LoVo (cell line): ENCODE results near the gene PRPF38B.
"Not testable (repeated sequence)": the region's sequence is repeated elsewhere in the genome, so short reads cannot be mapped to it uniquely, and the experiment has no call there.

Source experiments
- DNase-seq: peaks from one replicate; pipeline ENCODE4 v3.0.0-alpha.2; 2016; ENCODE audit warnings: low spot score

Gene PRPF38B

GRCh38 chr1:108691942-108692723 is at the start of gene PRPF38B:
Gene PRPF38B (plus strand): TSS chr1:108692310. CDS start chr1:108692592, 282 bp downstream.
- DNase-seq = peak; percentile 93

- peak; percentile 58 for DNase-seq
These were observed 48.4 kb upstream of the PRPF38B start for GRCh38 chr1:108643492-108644335.

GRCh38 chr1:108644984-108645383 is 47.1 kb upstream of the PRPF38B start:
- DNase-seq = no peak

- no peak for DNase-seq
These were observed 46.4 kb upstream of the PRPF38B start for GRCh38 chr1:108645564-108646184.

GRCh38 chr1:108646265-108646647 is 45.9 kb upstream of the PRPF38B start:
- no peak for DNase-seq

- DNase-seq = peak; percentile 76
These were observed 45.4 kb upstream of the PRPF38B start for GRCh38 chr1:108646648-108647269.

GRCh38 chr1:108653431-108654105 is 38.5 kb upstream of the PRPF38B start:
- no peak for DNase-seq

GRCh38 chr1:108657356-108658080 is 34.6 kb upstream of the PRPF38B start:
- DNase-seq = no peak

- peak; percentile 74 for DNase-seq
These were observed 31.0 kb upstream of the PRPF38B start, which contains the start of gene HENMT1 for GRCh38 chr1:108661030-108661609. Gene HENMT1 (minus strand): TSS chr1:108661093. CDS start chr1:108659884, 1,209 bp downstream.

GRCh38 chr1:108663074-108663473 is 29.0 kb upstream of the PRPF38B start:
- no peak for DNase-seq

GRCh38 chr1:108664481-108664880 is 27.6 kb upstream of the PRPF38B start:
- no peak for DNase-seq

- DNase-seq = no peak
These were observed 27.0 kb upstream of the PRPF38B start for GRCh38 chr1:108665067-108665466.

- no peak for DNase-seq
These were observed 26.3 kb upstream of the PRPF38B start for GRCh38 chr1:108665771-108666170.

GRCh38 chr1:108667422-108667821 is 24.7 kb upstream of the PRPF38B start:
- not testable (repeated sequence) for DNase-seq

- DNase-seq = no peak
These were observed 23.3 kb upstream of the PRPF38B start for GRCh38 chr1:108668777-108669176.

- no peak for DNase-seq
These were observed 22.4 kb upstream of the PRPF38B start for GRCh38 chr1:108669679-108670078.

- DNase-seq = no peak
These were observed 21.9 kb upstream of the PRPF38B start for GRCh38 chr1:108670131-108670773.

- no peak for DNase-seq
These were observed 21.0 kb upstream of the PRPF38B start for GRCh38 chr1:108671143-108671542.

GRCh38 chr1:108678706-108679105 is 13.4 kb upstream of the PRPF38B start:
- no peak for DNase-seq
